HepG2 (cell line): Measurements from ENCODE around the gene GLIPR1.

Experiments used
- KLF9 ChIP-seq: IDR thresholded peaks from 2 replicates; pipeline ENCODE4 v1.6.1; 2016; ENCODE audit warnings: low read depth
- POLR2G ChIP-seq: fragments of 200-400 bp; formaldehyde crosslinking; IDR thresholded peaks from 2 replicates; pipeline ENCODE4 v1.6.1; 2018; ENCODE audit warnings: mild to moderate bottlenecking, low read depth, low read length, moderate library complexity
- TCF7L2 ChIP-seq: IDR thresholded peaks from 2 replicates; pipeline ENCODE4 v1.6.1; 2011; ENCODE audit warnings: mild to moderate bottlenecking, low read depth, low read length, moderate library complexity
- TEAD3 ChIP-seq: optimal IDR thresholded peaks from 2 replicates; pipeline ENCODE3; 2016; ENCODE audit warnings: borderline replicate concordance
- ZC3H4 ChIP-seq: sonication (generic); formaldehyde crosslinking; IDR thresholded peaks from 2 replicates; pipeline ENCODE4 v1.4.0; 2020; ENCODE audit warnings: missing genetic modification reagents, borderline replicate concordance
- ZNF780A ChIP-seq: sonication (generic); formaldehyde crosslinking; IDR thresholded peaks from 2 replicates; pipeline ENCODE4 v1.8.0; 2022; ENCODE audit warnings: mild to moderate bottlenecking, missing genetic modification reagents, moderate library complexity
- TF ChIP-seq, protein P1 (sequence below): sonication (generic); formaldehyde crosslinking; IDR thresholded peaks from 2 replicates; pipeline ENCODE4 v1.5.0; 2020; ENCODE audit warnings: missing genetic modification reagents
- TF ChIP-seq, protein P2 (sequence below): sonication (generic); formaldehyde crosslinking; IDR thresholded peaks from 2 replicates; pipeline ENCODE4 v1.5.0; 2020; ENCODE audit warnings: mild to moderate bottlenecking, missing genetic modification reagents, moderate library complexity
- TF ChIP-seq, protein P3 (sequence below): sonication (generic); formaldehyde crosslinking; IDR thresholded peaks from 2 replicates; pipeline ENCODE4 v1.4.0; 2020; ENCODE audit warnings: low read depth, mild to moderate bottlenecking, missing genetic modification reagents
- TF ChIP-seq, protein P4 (sequence below): sonication (generic); formaldehyde crosslinking; IDR thresholded peaks from 2 replicates; pipeline ENCODE4 v1.5.1; 2020; ENCODE audit warnings: mild to moderate bottlenecking, missing genetic modification reagents, moderate library complexity

DNA sequence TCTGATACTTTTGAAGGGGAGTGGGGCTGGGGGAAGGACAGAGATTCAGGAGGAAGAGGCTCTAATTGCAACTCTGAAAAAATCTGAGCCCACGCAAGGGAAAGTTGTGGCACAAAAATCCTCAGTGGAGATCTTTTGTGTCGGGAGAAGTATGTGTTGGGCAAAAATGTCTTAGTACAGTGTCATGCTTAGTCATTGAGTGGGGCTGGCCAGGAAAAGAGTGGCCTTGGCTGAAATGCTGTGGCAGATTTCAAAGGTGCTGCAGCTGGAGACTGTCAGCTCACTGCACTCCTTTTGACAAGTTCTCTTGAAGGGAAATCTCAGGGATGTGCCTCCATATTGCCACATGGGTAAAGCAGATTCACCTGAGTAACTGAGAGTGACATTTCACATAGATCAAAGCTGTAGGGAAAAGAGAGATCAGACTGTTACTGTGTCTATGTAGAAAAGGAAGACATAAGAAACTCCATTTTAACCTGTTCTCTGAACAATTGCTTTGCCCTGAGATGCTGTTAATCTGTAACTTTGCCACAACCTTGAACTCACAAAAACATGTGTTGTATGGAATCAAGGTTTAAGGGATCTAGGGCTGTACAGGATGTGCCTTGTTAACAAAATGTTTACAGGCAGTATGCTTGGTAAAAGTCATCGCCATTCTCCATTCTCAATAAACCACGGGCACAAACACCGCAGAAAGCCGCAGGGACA lies 36.0 kb upstream of the GLIPR1 start:
- TF ChIP-seq, protein P1, sequence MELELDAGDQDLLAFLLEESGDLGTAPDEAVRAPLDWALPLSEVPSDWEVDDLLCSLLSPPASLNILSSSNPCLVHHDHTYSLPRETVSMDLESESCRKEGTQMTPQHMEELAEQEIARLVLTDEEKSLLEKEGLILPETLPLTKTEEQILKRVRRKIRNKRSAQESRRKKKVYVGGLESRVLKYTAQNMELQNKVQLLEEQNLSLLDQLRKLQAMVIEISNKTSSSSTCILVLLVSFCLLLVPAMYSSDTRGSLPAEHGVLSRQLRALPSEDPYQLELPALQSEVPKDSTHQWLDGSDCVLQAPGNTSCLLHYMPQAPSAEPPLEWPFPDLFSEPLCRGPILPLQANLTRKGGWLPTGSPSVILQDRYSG = no peak
- TF ChIP-seq, protein P2, sequence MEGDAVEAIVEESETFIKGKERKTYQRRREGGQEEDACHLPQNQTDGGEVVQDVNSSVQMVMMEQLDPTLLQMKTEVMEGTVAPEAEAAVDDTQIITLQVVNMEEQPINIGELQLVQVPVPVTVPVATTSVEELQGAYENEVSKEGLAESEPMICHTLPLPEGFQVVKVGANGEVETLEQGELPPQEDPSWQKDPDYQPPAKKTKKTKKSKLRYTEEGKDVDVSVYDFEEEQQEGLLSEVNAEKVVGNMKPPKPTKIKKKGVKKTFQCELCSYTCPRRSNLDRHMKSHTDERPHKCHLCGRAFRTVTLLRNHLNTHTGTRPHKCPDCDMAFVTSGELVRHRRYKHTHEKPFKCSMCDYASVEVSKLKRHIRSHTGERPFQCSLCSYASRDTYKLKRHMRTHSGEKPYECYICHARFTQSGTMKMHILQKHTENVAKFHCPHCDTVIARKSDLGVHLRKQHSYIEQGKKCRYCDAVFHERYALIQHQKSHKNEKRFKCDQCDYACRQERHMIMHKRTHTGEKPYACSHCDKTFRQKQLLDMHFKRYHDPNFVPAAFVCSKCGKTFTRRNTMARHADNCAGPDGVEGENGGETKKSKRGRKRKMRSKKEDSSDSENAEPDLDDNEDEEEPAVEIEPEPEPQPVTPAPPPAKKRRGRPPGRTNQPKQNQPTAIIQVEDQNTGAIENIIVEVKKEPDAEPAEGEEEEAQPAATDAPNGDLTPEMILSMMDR (CRISPR knock-in tag) = no peak
- TF ChIP-seq TCF7L2 (no peak), ZC3H4 (CRISPR knock-in tag) (no peak), POLR2G (no peak), KLF9 (no peak), TEAD3 (no peak), ZNF780A (CRISPR knock-in tag) (no peak)
- TF ChIP-seq, protein P3, sequence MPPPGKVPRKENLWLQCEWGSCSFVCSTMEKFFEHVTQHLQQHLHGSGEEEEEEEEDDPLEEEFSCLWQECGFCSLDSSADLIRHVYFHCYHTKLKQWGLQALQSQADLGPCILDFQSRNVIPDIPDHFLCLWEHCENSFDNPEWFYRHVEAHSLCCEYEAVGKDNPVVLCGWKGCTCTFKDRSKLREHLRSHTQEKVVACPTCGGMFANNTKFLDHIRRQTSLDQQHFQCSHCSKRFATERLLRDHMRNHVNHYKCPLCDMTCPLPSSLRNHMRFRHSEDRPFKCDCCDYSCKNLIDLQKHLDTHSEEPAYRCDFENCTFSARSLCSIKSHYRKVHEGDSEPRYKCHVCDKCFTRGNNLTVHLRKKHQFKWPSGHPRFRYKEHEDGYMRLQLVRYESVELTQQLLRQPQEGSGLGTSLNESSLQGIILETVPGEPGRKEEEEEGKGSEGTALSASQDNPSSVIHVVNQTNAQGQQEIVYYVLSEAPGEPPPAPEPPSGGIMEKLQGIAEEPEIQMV (CRISPR knock-in tag) = no peak
- TF ChIP-seq, protein P4, sequence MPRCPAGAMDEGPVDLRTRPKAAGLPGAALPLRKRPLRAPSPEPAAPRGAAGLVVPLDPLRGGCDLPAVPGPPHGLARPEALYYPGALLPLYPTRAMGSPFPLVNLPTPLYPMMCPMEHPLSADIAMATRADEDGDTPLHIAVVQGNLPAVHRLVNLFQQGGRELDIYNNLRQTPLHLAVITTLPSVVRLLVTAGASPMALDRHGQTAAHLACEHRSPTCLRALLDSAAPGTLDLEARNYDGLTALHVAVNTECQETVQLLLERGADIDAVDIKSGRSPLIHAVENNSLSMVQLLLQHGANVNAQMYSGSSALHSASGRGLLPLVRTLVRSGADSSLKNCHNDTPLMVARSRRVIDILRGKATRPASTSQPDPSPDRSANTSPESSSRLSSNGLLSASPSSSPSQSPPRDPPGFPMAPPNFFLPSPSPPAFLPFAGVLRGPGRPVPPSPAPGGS (CRISPR knock-in tag) = no peak
